HUES48 (cell line): Measurements from ENCODE around the gene CPAMD8.

Experiments used
- H3K27ac ChIP-seq: one replicate; pipeline ENCODE4 v1.7.0; 2013; ENCODE audit warnings: low read depth, low read length, inconsistent platforms
- H3K27me3 ChIP-seq: 2 replicates; pipeline ENCODE4 v1.6.1; 2013; ENCODE audit warnings: mild to moderate bottlenecking, low read length; ENCODE audit not compliant: control insufficient read depth, insufficient read depth
- H3K36me3 ChIP-seq: 2 replicates; pipeline ENCODE4 v1.6.1; 2013; ENCODE audit warnings: low read length; ENCODE audit not compliant: control insufficient read depth, insufficient read depth
- H3K4me1 ChIP-seq: 2 replicates; pipeline ENCODE4 v1.6.1; 2013; ENCODE audit warnings: mild to moderate bottlenecking, low read length; ENCODE audit not compliant: control insufficient read depth, insufficient read depth
- H3K4me3 ChIP-seq: 2 replicates; pipeline ENCODE4 v1.5.1; 2013; ENCODE audit warnings: mild to moderate bottlenecking, low read depth, low read length
- H3K9ac ChIP-seq: 2 replicates; pipeline ENCODE4 v1.6.1; 2013; ENCODE audit warnings: mild to moderate bottlenecking, low read depth, low read length, moderate library complexity
- H3K9me3 ChIP-seq: 2 replicates; pipeline ENCODE4 v1.6.1; 2013; ENCODE audit warnings: low read length; ENCODE audit not compliant: control insufficient read depth, insufficient read depth

The CPAMD8 gene

GRCh38 chr19:16931306-16931705 lies 95.3 kb downstream of the CPAMD8 start:
- Histone ChIP-seq H3K9me3 (peaks cover 11% of the 10 kb centered on the region), H3K4me1 (no peaks in the 10 kb centered on the region), H3K27ac (no peak overlapping the region), H3K4me3 (no peak overlapping the region), H3K27me3 (no peaks in the 10 kb centered on the region), H3K9ac (no peak overlapping the region), H3K36me3 (no peaks in the 10 kb centered on the region)

DNA sequence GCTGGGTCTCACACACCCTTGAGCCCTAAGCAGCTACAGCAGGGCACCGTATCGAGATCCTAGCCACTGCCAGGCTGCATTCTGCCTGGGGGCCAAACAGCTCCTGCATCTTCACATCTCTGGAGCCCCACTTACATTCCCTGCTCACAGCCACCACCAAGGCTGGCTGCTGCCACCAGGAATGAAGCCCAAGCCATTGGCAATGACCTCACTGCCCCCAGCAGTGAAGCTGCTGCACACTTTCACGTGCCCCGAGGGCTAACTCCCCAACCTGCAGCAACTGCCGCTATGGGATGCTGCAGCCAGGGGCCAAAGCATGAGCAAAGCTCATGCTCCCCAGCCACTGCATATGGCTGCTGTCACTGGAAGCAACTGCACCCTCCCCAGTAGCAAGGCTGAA lies 95.9 kb downstream of the CPAMD8 start:
- H3K9me3 ChIP-seq, result peaks cover 11% of the 10 kb centered on the region
- H3K27me3 ChIP-seq, result no peaks in the 10 kb centered on the region
- H3K9ac ChIP-seq, result no peak overlapping the region

GRCh38 chr19:16928916-16929315 lies 97.7 kb downstream of the CPAMD8 start:
- H3K27me3 ChIP-seq, result no peaks in the 10 kb centered on the region

More for the DNA sequence above, 95.9 kb downstream of the CPAMD8 start:
- Histone ChIP-seq H3K27ac (no peak overlapping the region), H3K36me3 (no peaks in the 10 kb centered on the region), H3K4me3 (no peak overlapping the region), H3K4me1 (no peaks in the 10 kb centered on the region)

DNA sequence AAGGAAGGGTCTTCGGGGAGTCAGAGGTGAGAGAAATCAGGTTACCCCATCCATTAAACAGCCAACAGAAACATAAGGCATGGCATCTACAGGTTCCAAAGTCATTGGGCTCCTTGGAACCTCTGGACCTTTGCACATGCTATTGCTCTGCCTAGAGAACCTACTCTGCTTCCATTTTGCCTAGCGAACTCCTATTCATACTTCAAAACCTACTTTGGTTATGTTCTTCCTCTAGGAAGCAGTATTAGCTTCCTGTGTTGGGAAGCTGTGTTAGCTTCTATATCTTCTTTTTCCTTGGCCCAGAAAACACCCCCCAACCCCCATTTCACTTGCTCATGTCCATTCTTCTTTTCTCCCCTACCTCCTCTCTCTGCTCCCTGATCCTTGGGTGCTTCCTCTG lies 98.3 kb downstream of the CPAMD8 start:
- H3K9ac ChIP-seq, result no peak overlapping the region
- no peak overlapping the region for H3K27ac ChIP-seq
- no peaks in the 10 kb centered on the region for H3K36me3 ChIP-seq
- H3K4me3 ChIP-seq, result no peak overlapping the region
- H3K9me3 ChIP-seq, result no peaks in the 10 kb centered on the region; the same call in 1 of the 2 replicates
- H3K27me3 ChIP-seq, result no peaks in the 10 kb centered on the region
- no peaks in the 10 kb centered on the region for H3K4me1 ChIP-seq

More at GRCh38 chr19:16928916-16929315, 97.7 kb downstream of the CPAMD8 start:
- no peak overlapping the region for H3K9ac ChIP-seq
- H3K36me3 ChIP-seq, result no peaks in the 10 kb centered on the region
- no peak overlapping the region for H3K27ac ChIP-seq
- no peak overlapping the region for H3K4me3 ChIP-seq
- H3K4me1 ChIP-seq, result no peaks in the 10 kb centered on the region
- no peaks in the 10 kb centered on the region; the same call in 1 of the 2 replicates for H3K9me3 ChIP-seq

DNA sequence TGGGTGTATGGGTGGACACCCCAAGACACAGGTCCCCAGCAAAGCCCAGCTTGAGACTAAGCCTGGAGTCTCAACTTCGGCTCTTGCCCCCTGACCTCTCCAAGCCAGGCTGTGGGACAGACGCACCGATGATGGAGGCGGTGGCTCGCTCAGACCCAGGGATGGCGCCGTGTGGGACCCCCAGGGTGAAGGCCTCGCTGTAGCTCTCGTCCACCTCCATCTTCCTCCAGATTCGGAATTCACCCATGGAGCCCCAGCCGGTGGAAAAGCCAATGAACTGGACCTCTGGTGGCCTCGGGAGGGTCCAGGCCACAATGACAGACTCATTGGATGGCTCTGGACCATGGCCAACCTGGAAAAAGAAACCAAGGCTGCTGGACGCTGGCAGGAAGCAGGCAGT lies 98.7 kb downstream of the CPAMD8 start:
- no peaks in the 10 kb centered on the region for H3K4me1 ChIP-seq

DNA sequence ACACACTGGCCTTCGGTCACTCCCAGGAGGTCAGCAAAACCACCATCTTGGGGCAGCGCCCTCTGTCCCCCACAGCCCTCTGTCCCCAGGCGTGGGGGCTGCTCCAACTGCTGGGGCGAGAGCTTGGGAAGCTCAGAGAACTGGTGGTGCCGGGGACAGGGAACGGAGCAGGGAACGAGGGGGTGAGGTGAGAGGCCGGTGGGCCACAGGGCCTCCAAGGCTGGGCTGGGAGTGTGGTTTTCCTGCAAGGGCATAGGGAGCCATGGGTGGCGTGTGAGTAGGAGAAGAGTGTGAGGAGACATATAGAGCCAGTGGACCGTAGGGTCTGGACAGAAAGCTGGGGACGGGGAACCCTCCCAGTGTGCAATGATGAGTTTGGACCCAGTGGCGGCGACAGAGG lies 103.7 kb downstream of the CPAMD8 start:
- no peaks in the 10 kb centered on the region for H3K4me1 ChIP-seq
- H3K4me3 ChIP-seq, result no peak overlapping the region
- H3K27me3 ChIP-seq, result no peaks in the 10 kb centered on the region
- H3K27ac ChIP-seq, result no peak overlapping the region
- H3K9ac ChIP-seq, result no peak overlapping the region
- no peaks in the 10 kb centered on the region for H3K36me3 ChIP-seq
- H3K9me3 ChIP-seq, result no peaks in the 10 kb centered on the region

More for the DNA sequence above, 98.7 kb downstream of the CPAMD8 start:
- H3K27ac ChIP-seq, result no peak overlapping the region
- no peak overlapping the region for H3K9ac ChIP-seq
- H3K9me3 ChIP-seq, result no peaks in the 10 kb centered on the region; the same call in 1 of the 2 replicates
- H3K36me3 ChIP-seq, result no peaks in the 10 kb centered on the region
- no peak overlapping the region for H3K4me3 ChIP-seq
- no peaks in the 10 kb centered on the region for H3K27me3 ChIP-seq

DNA sequence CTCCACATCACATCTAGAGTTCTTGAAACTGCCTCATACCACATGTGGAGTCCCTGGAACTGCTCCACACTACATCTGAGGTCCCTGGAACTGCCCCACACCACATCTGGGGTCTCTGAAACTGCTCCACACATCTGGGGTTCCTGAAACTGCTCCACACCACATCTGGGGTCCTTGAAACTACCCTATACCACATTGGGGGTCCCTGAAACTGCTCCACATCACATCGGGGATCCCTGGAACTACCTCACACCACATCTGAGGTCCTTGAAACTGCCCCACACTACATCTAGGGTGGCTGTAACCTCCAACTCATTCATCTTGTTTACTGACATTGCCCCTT lies 104.0 kb downstream of the CPAMD8 start:
- Histone ChIP-seq H3K9me3 (no peaks in the 10 kb centered on the region), H3K4me1 (no peaks in the 10 kb centered on the region), H3K36me3 (no peaks in the 10 kb centered on the region), H3K27me3 (no peaks in the 10 kb centered on the region), H3K4me3 (no peak overlapping the region), H3K27ac (no peak overlapping the region), H3K9ac (no peak overlapping the region)

- no peaks in the 10 kb centered on the region for H3K36me3 ChIP-seq
- no peak overlapping the region for H3K4me3 ChIP-seq
- H3K9ac ChIP-seq, result no peak overlapping the region
- no peaks in the 10 kb centered on the region for H3K9me3 ChIP-seq
- H3K27me3 ChIP-seq, result no peaks in the 10 kb centered on the region
- no peak overlapping the region for H3K27ac ChIP-seq
- no peaks in the 10 kb centered on the region for H3K4me1 ChIP-seq
These were observed 104.6 kb downstream of the CPAMD8 start for GRCh38 chr19:16921766-16922591.

DNA sequence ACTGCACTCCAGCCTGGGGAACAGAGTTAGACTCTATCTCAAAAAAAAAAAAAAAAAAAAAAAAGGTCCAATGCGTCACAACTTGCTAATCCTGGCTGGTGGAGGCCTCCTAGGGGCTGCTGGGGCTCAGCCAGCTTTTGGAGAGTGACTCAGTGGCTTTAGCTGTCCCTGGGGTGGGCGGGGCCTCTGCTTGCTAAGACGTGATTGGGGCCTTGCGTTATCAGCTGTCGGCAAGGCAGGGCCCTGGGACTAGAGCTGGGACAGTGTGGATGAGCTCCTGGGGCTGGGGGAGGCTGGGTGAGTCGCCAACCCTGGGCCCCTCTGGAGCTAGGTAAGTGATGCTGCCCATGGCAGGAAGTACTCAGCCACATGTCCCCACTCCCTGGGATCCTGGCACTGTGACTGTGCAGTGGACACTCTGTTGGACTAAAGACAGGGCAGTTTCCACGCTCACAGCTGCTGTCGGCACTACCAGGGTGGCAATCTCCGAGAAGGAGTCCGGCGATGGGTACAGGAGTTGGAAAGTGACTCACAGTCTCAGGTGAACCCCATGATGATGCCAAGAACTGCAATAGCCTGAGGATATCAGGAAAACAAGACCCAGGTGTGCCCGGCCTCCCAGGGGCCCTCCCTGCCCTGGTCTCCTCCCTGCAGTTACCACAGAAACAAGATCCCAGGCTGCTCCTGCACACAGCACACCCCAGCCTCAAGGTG lies 105.6 kb downstream of the CPAMD8 start:
- H3K9me3 ChIP-seq, result no peaks in the 10 kb centered on the region
- H3K36me3 ChIP-seq, result no peaks in the 10 kb centered on the region
- no peaks in the 10 kb centered on the region for H3K27me3 ChIP-seq
- H3K27ac ChIP-seq, result no peak overlapping the region
- H3K9ac ChIP-seq, result no peak overlapping the region
- H3K4me1 ChIP-seq, result no peaks in the 10 kb centered on the region
- H3K4me3 ChIP-seq, result no peak overlapping the region

- Histone ChIP-seq H3K9ac (no peak overlapping the region), H3K9me3 (no peaks in the 10 kb centered on the region), H3K36me3 (no peaks in the 10 kb centered on the region), H3K4me1 (no peaks in the 10 kb centered on the region), H3K27ac (no peak overlapping the region), H3K4me3 (no peak overlapping the region), H3K27me3 (no peaks in the 10 kb centered on the region)
These were observed 107.1 kb downstream of the CPAMD8 start for GRCh38 chr19:16919496-16919895.

DNA sequence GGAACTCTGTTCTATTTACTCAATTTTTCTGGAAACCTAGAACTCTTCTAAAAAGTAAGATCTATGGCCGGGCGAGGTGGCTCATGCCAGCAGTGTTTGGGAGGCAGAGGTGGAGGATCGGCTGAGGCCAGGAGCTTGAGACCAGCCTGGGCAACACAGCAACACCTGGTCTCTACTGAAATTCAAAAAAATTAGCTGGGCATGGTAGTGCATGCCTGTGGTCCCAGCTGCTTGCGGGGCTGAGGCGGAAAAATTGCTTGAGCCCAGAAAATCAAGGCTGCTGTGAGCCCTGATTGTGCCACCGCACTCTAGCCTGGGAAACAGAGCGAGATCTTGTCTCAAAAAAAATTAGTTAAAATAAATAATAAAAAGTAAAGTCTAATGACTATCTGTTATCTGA lies 109.2 kb downstream of the CPAMD8 start:
- Histone ChIP-seq H3K27me3 (no peaks in the 10 kb centered on the region), H3K4me3 (no peak overlapping the region), H3K9ac (no peak overlapping the region), H3K27ac (no peak overlapping the region), H3K9me3 (peaks cover 10% of the 10 kb centered on the region; the same call in 1 of the 2 replicates), H3K36me3 (no peaks in the 10 kb centered on the region), H3K4me1 (no peaks in the 10 kb centered on the region)
